Heart right ventricle (tissue), 16 donors: ENCODE measurements around the gene GM2A. TPM values are rescaled to one million over a fixed set of nuclear protein-coding genes. Genes with fewer than 3 reads are reported as not detected.

Experiments used
- ATAC-seq, 8 donors: fragments of 200-7000 bp; cut with Tn5 transposase; one replicate each; pipeline ENCODE4 v1.9.1; 2020; ENCODE audit warnings: mild to moderate bottlenecking in 8 of 8, moderate library complexity in 8 of 8, moderate number of reproducible peaks in 1 of 8
- DNase-seq, 2 donors: peaks; one replicate each; pipeline ENCODE4 v3.0.0-alpha.2; 2020
- H3K27ac ChIP-seq, 10 donors: fragments of 200-600 bp; sonication (generic) in 2 of 10; one replicate each; pipeline versions ENCODE4 v1.5.0 to v1.8.0; 2020 to 2022; ENCODE audit warnings: mild to moderate bottlenecking in 3 of 10
- H3K27me3 ChIP-seq, 7 donors: fragments of 200-600 bp; one replicate each; pipeline ENCODE4 v1.8.0; 2021 to 2022; ENCODE audit warnings: mild to moderate bottlenecking in 2 of 7
- H3K36me3 ChIP-seq, 9 donors: fragments of 200-600 bp; sonication (generic) in 1 of 9; one replicate each; pipeline versions ENCODE4 v1.5.0 to v1.8.0; 2020 to 2022; ENCODE audit warnings: mild to moderate bottlenecking in 2 of 9
- H3K4me1 ChIP-seq, 9 donors: fragments of 200-600 bp; sonication (generic) in 1 of 9; one replicate each; pipeline versions ENCODE4 v1.5.0 to v1.8.0; 2020 to 2022; ENCODE audit warnings: mild to moderate bottlenecking in 4 of 9
- H3K4me3 ChIP-seq, 10 donors: fragments of 200-600 bp; sonication (generic) in 2 of 10; one replicate each; pipeline versions ENCODE4 v1.5.0 to v1.8.0; 2020 to 2022; ENCODE audit warnings: mild to moderate bottlenecking in 7 of 10, moderate library complexity in 2 of 10
- H3K9me3 ChIP-seq, 11 donors: fragments of 200-600 bp in 10 of 11; sonication (generic) in 2 of 11; one replicate each; pipeline versions ENCODE4 v1.5.0 to v1.8.0; 2013 to 2022; ENCODE audit warnings: mild to moderate bottlenecking in 2 of 11, control low read depth in 1 of 11, moderate library complexity in 1 of 11
- WGBS, 2 donors: extraction: QIAGEN DNeasy Blood & Tissue Kit; methylation state at CpG; one replicate each; pipeline ENCODE4 v1.1.7; 2013; ENCODE audit warnings: inconsistent platforms in 1 of 2; 5-methylcytosine and 5-hydroxymethylcytosine counted together
- intact Hi-C, 10 donors: fragments of 100-400 bp; cut with DNase I; formaldehyde crosslinking; loops; one replicate each; pipeline versions ENCODE4 v1.11.1 to v1.14.2; 2022
- polyA plus RNA-seq, 2 donors: library from polyadenylated mRNA; stranded (reverse); fragments of 200-250 nt; gene quantifications; one replicate each; pipeline ENCODE4 v1.2.3, GENCODE V29; 2013
- total RNA-seq, 10 donors: library from RNA; stranded (reverse); fragmentation: NEBNext Ultra II Directional in 3 of 10; extraction: Animal tissue kit (Norgen Biotek cat#: 25700) in 3 of 10; gene quantifications; one replicate each; pipeline versions ENCODE4 v1.2.1 to v1.2.4, GENCODE V29; 2021 to 2023
- TF ChIP-seq, protein P1 (sequence below), 9 donors: fragments of 200-600 bp; sonication (generic) in 2 of 9; IDR thresholded peaks; one replicate each; pipeline versions ENCODE4 v1.5.0 to v1.8.0; 2021 to 2022; ENCODE audit warnings: antibody characterized with exemption in 9 of 9, mild to moderate bottlenecking in 5 of 9, moderate library complexity in 1 of 9
- donor health status: Arrhythmogenic right ventricular cardiomyopathy.
- donor health status: ischemic (EF 13 %, LVEDD 7.1; RV severe dilation, severe dysfunction).
- donor health status: healthy with polysubstance abuse.
- donor health status: DM: no; HTN: yes; CAD: no.
- donor health status: DM: no; HTN: no; CAD: no.
- donor health status: ischemic (EF 25% LVEDD 6.9; RV normal size, moderate dysfunction).
- donor health status: ischemic (EF 25% LVEDD 5.7; RV mildly dilated, moderate dysfunction).
- donor health status: healthy.
- donor health status: DM: yes; HTN: yes; CAD: no.
- donor health status: Ischemic cardiomyopathy.
- donor health status: ischemic (EF 35%, LVEDD 5.7; RV mildly dilated, moderate dysfunction).
- donor health status: nonischemic (EF 11% LVEDD 7.7; RV severe dilation, severe dysfunction).
- donor health status: DM: yes; HTN: yes; CAD: no.
- donor health status: PGD.
- donor health status: ischemic (EF 29% LVEDD 5.4; RV normal size, mild dysfunction).
- donor health status: nonischemic (EF 23%, LVEDD 6.1; RV moderate dilation, normal function).

Gene GM2A
- total and polyA plus RNA-seq, 12 donors: 18.1 to 47.1 (median 35.9) TPM

DNA sequence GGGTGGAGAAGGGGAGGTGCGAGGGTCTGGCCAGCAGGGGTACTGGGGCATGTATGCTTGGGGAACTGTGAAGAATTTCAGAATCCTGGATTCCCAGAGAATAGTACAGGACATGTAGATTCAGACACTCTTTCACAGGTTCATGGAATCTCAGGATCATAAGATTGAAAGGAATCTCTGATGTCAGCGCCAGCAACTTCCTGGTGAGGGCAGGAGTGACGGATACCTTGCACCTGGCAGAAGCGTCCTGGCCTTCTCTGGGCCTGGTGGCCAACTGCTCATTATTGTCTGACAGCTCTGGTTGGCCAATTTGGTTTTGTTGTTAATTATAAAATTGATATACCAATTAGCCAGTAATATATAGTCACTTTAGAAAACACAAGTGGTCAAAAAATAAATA, 6.9 kb downstream of the GM2A start:
- TF ChIP-seq, protein P1, sequence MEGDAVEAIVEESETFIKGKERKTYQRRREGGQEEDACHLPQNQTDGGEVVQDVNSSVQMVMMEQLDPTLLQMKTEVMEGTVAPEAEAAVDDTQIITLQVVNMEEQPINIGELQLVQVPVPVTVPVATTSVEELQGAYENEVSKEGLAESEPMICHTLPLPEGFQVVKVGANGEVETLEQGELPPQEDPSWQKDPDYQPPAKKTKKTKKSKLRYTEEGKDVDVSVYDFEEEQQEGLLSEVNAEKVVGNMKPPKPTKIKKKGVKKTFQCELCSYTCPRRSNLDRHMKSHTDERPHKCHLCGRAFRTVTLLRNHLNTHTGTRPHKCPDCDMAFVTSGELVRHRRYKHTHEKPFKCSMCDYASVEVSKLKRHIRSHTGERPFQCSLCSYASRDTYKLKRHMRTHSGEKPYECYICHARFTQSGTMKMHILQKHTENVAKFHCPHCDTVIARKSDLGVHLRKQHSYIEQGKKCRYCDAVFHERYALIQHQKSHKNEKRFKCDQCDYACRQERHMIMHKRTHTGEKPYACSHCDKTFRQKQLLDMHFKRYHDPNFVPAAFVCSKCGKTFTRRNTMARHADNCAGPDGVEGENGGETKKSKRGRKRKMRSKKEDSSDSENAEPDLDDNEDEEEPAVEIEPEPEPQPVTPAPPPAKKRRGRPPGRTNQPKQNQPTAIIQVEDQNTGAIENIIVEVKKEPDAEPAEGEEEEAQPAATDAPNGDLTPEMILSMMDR (IDR thresholded peaks at IDR 0.05): no peak
- WGBS, 2 donors: 93 to 96% methylated on average over 4 of the region's 4 CpGs

DNA sequence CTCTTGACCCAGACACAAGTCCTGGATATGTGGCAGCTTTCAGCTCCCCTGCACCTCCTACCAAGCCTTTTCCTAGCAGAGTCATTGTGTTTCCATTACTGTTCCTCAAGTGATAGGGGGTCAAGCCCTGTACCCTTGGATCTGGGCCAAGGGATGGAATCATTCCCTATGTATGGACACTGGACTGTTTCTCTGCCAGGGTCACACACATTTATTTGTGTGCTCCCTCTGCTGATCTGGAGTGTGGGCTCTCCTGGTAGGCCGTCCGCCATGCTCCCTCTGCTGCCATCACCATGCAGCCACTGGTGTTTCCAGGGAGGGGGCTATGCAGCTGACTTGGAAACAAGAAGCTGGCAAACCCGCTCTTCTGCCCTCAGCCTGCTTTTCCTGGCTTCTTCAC, 9.5 kb downstream of the GM2A start:
- peak in 2 of 8 donors; percentile 15 to 50 for ATAC-seq
- no peak for DNase-seq
- Histone ChIP-seq H3K9me3 (no peaks in the 10 kb centered on the region), H3K27me3 (no peaks in the 10 kb centered on the region), H3K4me3 (no peak overlapping the region), H3K27ac (no peak overlapping the region), H3K4me1 (peaks cover 0 to 26% (median 6%) of the 10 kb centered on the region in 9 donors), H3K36me3 (peaks cover 0 to 70% (median 15%) of the 10 kb centered on the region in 9 donors)
- TF ChIP-seq, protein P1 (IDR thresholded peaks at IDR 0.05): no peak
- WGBS, 2 donors: 95 to 98% methylated on average over 3 of the region's 3 CpGs
- intact Hi-C loops: no loop called here

More for the DNA sequence above, 6.9 kb downstream of the GM2A start:
- DNase-seq (no peak), ATAC-seq (no peak)
- Histone ChIP-seq H3K4me3 (no peak overlapping the region), H3K27me3 (no peaks in the 10 kb centered on the region), H3K9me3 (no peaks in the 10 kb centered on the region), H3K36me3 (peaks cover 0 to 44% (median 4%) of the 10 kb centered on the region in 9 donors), H3K4me1 (peaks cover 0 to 52% (median 17%) of the 10 kb centered on the region in 9 donors), H3K27ac (no peak overlapping the region)
- intact Hi-C loops: no loop called here

DNA sequence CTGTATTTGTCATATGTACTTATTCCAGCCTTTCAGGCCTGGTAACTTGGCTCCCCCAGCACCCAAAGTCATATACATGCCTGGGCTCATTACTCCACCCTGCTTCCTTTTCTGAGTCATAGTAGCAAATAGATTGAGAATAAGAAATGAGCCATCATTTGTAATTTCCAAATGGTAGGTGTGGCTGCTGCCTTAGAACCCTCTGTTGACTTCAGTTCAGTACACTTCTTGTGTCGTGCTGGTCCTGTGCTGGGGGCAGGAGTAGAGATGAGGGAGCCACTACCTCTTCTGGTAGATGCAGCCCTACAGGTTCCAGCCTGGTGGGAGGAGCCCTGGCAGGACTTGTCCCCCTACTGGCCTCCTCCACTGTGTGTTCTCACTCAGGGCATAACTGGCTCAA, 11.1 kb downstream of the GM2A start:
- Histone ChIP-seq H3K27me3 (no peaks in the 10 kb centered on the region), H3K9me3 (no peaks in the 10 kb centered on the region), H3K4me3 (no peak overlapping the region), H3K4me1 (peaks cover 0 to 12% (median 0%) of the 10 kb centered on the region in 9 donors), H3K36me3 (peaks cover 0 to 86% (median 24%) of the 10 kb centered on the region in 9 donors), H3K27ac (no peak overlapping the region)
- ATAC-seq (peak in 1 of 8 donors; percentile 45), DNase-seq (no peak)
- WGBS, 2 donors: 69 to 85% methylated on average over 1 of the region's 1 CpG
- TF ChIP-seq, protein P1 (IDR thresholded peaks at IDR 0.05): no peak
- intact Hi-C loops: no loop called here

DNA sequence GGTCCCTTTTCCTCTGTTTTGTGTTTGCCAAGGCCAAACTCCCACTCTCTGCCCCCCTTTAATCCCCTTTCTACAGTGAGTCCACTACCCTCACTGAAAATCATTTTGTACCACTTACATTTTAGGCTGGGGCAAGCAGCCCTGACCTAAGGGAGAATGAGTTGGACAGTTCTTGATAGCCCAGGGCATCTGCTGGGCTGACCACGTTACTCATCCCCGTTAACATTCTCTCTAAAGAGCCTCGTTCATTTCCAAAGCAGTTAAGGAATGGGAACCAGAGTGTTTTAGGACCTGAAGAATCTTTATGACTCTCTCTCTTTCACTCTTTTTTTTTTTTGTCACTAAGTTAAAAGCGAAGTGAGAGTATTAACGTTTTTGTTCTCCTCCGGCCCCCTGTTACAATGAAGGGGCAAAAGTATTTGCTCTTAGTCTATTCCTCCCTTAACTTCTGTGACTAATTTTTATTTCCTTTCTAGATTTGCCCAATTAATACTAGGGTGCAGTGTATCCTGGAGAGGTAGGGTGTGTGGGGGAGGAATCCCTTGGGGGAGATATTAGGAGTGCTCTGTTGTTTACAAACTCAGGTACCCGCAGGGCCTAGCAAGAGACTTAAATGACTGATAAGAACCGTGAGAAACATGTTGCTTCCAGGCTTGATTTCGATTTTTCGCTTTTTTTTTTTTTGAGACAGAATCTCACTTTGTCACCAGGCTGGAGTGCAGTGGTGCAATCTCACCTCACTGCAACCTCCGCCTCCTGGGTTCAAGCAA, 14.7 kb downstream of the GM2A start:
- Histone ChIP-seq H3K36me3 (peaks cover 0 to 71% (median 23%) of the 10 kb centered on the region in 9 donors), H3K9me3 (no peaks in the 10 kb centered on the region)
- ATAC-seq: no peak

More for the DNA sequence above, 14.7 kb downstream of the GM2A start:
- TF ChIP-seq, protein P1 (IDR thresholded peaks at IDR 0.05): no peak
- Histone ChIP-seq H3K4me3 (no peak overlapping the region), H3K4me1 (peaks cover 0 to 9% (median 0%) of the 10 kb centered on the region in 9 donors), H3K27me3 (no peaks in the 10 kb centered on the region), H3K27ac (no peak overlapping the region)
- DNase-seq: no peak
- intact Hi-C loops: no loop called here
- 88 to 89% methylated on average over 11 of the region's 11 CpGs for WGBS, 2 donors
